Measurements from ENCODE around the gene SEMA3E. TPM values are rescaled to one million over a fixed set of nuclear protein-coding genes. Genes with fewer than 3 reads are reported as not detected.
A peak's percentile ranks its signal among the peaks of the same experiment; 100 is the strongest.

Gene SEMA3E
- total RNA-seq, 1 donor from 2014 or later = 0.35 TPM

- no peak overlapping the region for H3K4me3 ChIP-seq (ENCODE audit: low read depth, low read length)
- DNase-seq (ENCODE audit: low read depth) = no peak
- TF ChIP-seq, protein P1, sequence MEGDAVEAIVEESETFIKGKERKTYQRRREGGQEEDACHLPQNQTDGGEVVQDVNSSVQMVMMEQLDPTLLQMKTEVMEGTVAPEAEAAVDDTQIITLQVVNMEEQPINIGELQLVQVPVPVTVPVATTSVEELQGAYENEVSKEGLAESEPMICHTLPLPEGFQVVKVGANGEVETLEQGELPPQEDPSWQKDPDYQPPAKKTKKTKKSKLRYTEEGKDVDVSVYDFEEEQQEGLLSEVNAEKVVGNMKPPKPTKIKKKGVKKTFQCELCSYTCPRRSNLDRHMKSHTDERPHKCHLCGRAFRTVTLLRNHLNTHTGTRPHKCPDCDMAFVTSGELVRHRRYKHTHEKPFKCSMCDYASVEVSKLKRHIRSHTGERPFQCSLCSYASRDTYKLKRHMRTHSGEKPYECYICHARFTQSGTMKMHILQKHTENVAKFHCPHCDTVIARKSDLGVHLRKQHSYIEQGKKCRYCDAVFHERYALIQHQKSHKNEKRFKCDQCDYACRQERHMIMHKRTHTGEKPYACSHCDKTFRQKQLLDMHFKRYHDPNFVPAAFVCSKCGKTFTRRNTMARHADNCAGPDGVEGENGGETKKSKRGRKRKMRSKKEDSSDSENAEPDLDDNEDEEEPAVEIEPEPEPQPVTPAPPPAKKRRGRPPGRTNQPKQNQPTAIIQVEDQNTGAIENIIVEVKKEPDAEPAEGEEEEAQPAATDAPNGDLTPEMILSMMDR (conservative IDR thresholded peaks at IDR 0.05; ENCODE audit: low read depth, low read length) = no peak
These were observed 124.5 kb downstream of the SEMA3E start for GRCh38 chr7:83524277-83525075.

DNA sequence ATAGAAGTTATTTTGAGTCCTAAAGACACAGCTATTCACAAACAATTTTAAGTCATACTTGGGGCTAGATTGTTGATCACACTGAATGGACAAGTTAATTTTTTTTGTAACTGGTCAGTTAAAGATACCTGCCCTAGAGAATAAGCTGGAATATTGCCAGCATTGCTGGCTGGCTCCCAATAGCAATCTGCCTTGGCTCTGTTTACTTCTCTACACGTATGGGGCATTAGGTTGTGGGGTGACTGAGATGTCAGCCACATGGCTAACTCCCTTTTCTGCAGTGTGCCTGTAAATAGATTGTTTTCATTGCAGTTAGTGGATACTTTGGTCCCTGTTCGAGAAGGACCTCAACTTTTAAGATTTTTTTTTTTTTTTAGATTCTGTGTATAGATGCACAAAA is 128.2 kb downstream of the SEMA3E start:
- H3K4me3 ChIP-seq (ENCODE audit: low read depth, low read length) = no peak overlapping the region
- TF ChIP-seq, protein P1 (conservative IDR thresholded peaks at IDR 0.05; ENCODE audit: low read depth, low read length) = no peak
- no peak for DNase-seq (ENCODE audit: low read depth)

DNA sequence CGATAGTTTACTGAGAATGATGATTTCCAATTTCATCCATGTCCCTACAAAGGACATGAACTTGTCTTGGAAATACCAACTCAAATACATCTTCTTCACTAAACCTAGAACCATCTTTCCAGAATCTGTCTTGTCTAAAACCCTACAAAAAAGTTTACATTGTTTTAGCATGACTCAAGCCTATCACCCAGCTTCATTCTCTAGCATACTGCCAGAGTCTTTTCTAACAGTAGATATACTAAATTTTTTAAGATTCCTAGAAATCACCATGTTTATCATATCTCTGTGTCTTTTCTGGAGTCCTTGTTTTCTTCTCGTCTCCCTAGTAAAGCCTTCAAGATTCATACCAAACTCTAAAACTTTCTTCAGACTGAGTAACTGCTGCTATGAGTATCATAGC is 129.7 kb downstream of the SEMA3E start:
- TF ChIP-seq, protein P1 (conservative IDR thresholded peaks at IDR 0.05; ENCODE audit: low read depth, low read length) = no peak
- DNase-seq (ENCODE audit: low read depth) = no peak
- H3K4me3 ChIP-seq (ENCODE audit: low read depth, low read length) = no peak overlapping the region

DNA sequence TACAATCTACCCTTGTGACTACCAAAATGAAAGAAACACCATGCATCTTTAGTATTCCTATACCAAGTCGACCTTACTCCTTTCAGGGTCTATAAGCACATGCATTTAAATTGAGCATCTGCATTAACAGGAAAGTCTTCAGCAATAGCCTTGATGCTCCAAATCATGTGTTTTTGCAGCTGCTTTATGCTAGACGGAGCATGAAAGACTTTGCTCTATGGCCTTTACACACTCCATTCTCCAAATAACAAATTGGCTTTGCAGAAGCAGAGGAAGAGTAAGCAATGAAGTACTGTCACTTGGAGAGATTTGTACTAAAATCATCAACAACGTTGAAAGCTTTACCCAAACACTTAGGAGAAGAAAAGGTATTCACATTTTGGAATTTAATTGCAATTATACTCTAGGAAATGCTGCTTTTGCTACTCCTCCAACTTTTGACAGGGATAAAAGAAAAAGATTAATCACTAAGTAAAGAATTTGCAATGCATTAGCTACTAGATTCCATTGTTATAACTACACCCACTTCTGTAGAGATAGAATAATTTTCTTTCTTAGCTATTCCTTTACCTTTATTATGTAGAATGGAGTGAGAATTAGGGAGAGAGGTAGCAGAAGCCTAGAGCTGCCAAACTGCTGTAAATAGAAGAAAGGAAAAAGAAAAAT is 131.8 kb downstream of the SEMA3E start:
- DNase-seq (ENCODE audit: low read depth) = peak; percentile 40
- H3K4me3 ChIP-seq (ENCODE audit: low read depth, low read length) = no peak overlapping the region
- TF ChIP-seq, protein P1 (conservative IDR thresholded peaks at IDR 0.05; ENCODE audit: low read depth, low read length) = no peak

- H3K4me3 ChIP-seq (ENCODE audit: low read depth, low read length) = no peak overlapping the region
- DNase-seq (ENCODE audit: low read depth) = no peak
- TF ChIP-seq, protein P1 (conservative IDR thresholded peaks at IDR 0.05; ENCODE audit: low read depth, low read length) = no peak
These were observed 134.0 kb downstream of the SEMA3E start for GRCh38 chr7:83514977-83515376.

DNA sequence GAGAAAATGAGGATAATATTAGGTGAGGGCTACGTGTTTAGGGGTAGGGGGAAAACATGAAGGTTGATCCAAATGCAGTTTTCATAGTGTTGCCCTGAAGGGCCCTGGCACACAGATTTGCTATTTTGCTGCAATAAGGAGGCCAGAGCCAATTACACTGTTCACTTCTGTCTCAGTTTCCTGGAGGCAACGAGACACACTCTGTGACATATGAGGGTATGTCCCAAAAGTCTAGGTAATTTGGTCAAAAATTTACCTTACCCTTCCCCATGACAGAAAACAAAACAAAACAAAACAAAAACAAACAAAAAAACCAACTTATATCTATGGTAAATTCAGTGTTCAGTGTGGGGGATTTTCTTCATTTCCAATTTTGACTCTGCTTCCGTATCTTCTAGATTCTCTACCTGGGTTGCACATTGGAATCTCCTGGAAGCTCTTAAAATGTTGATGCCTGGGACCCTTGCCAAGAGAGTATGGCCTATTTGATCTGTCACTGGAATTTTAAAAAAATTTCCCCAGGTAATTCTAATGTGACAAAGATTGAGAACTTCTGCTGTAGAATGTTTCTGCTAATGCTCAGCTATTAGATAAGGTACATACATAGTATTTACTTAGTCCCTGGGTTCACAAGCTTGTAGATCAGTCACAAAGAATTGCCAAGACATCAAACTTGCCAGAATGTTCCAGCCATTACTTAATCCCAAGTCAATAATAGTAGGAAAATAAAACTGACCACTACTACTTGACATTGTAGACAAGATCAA is 139.5 kb downstream of the SEMA3E start:
- no peak overlapping the region for H3K4me3 ChIP-seq (ENCODE audit: low read depth, low read length)
- TF ChIP-seq, protein P1 (conservative IDR thresholded peaks at IDR 0.05; ENCODE audit: low read depth, low read length) = no peak
- no peak for DNase-seq (ENCODE audit: low read depth)
